ENCODE measurements around the gene ZNF146.

DNA sequence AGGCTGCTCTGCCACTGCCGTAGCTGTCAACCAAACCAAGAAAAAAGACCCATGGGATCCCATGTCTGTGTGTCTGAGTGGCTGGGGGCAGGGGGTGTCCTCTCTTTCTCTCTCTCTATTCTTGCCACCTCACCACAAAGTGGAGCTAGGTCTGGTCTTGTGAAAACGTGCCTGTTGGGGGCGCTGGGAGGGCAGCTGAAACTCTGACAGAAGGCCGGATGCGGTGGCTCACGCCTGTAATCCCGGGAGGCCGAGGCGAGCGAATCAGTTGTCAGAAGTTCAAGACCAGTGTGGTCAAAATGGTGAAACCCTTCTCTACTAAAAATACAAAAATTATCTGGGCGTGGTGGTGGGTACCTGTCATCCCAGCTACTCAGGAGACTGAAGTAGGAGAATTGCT lies 29.2 kb downstream of the ZNF146 start:
- TF ChIP-seq CTCF (conservative IDR thresholded peaks at IDR 0.05 in 1 of 2, IDR thresholded peaks at IDR 0.05 in 1 of 2; ENCODE audit: extremely low read depth in 1 of 2, insufficient read depth in 1 of 2, low read depth in 1 of 2, low read length in 2 of 2) (no peak), EZH2 (IDR thresholded peaks at IDR 0.05; ENCODE audit: borderline replicate concordance, low read length) (no peak)

Measured in mammary epithelial cell (primary cell).